ENCODE results near the gene SELENOO.

- TF ChIP-seq CTCF (IDR thresholded peaks at IDR 0.05) (no peak), POLR2AphosphoS5 (IDR thresholded peaks at IDR 0.05) (no peak), POLR2A (IDR thresholded peaks at IDR 0.05) (no peak)
Measured at GRCh38 chr22:50162391-50162956, 38.3 kb upstream of the SELENOO start.

Data from breast epithelium (tissue), 3 donors.